HepG2 (cell line): ENCODE data around the gene PPP4C. TPM values are rescaled to one million over a fixed set of nuclear protein-coding genes. Genes with fewer than 3 reads are reported as not detected.

Source experiments
- LCORL ChIP-seq, 2 experiments: fragments of 450-650 bp in 1 of 2; sonication (generic) in 1 of 2; formaldehyde crosslinking in 1 of 2; IDR thresholded peaks; 2 replicates each; pipeline versions ENCODE4 v1.5.0 to v1.6.1; 2017 to 2020; ENCODE audit warnings: antibody characterized with exemption in 1 of 2, missing genetic modification reagents in 1 of 2
- MAFK ChIP-seq, 2 experiments: IDR thresholded peaks in 1 of 2; conservative IDR thresholded peaks in 1 of 2; 2 replicates each; pipeline ENCODE4 v1.6.1; 2011; ENCODE audit warnings: improper control_type of control experiment in 2 of 2, low read length in 2 of 2
- MBNL3 ChIP-seq: fragments of 250-450 bp; sonication (Bioruptor Pico); conservative IDR thresholded peaks from 2 replicates; pipeline ENCODE4 v1.8.0; 2022; ENCODE audit warnings: mild to moderate bottlenecking, inconsistent platforms
- RBAK ChIP-seq: sonication (generic); formaldehyde crosslinking; IDR thresholded peaks from 2 replicates; pipeline ENCODE4 v1.5.1; 2020; ENCODE audit warnings: mild to moderate bottlenecking, missing genetic modification reagents
- SCMH1 ChIP-seq: sonication (generic); formaldehyde crosslinking; IDR thresholded peaks from 2 replicates; pipeline ENCODE4 v1.9.0; 2021; ENCODE audit warnings: missing genetic modification reagents, mild to moderate bottlenecking, borderline replicate concordance
- SMARCE1 ChIP-seq: fragments of 450-650 bp; IDR thresholded peaks from 2 replicates; pipeline ENCODE4 v1.6.1; 2017; ENCODE audit warnings: borderline replicate concordance
- SP5 ChIP-seq: IDR thresholded peaks from 2 replicates; pipeline ENCODE4 v1.6.1; 2016; ENCODE audit warnings: low read depth, borderline replicate concordance
- TMF1 ChIP-seq: sonication (generic); formaldehyde crosslinking; IDR thresholded peaks from 2 replicates; pipeline ENCODE4 v1.8.1; 2022; ENCODE audit warnings: low read depth, missing genetic modification reagents
- XRCC5 ChIP-seq: fragments of 200-400 bp; formaldehyde crosslinking; optimal IDR thresholded peaks from 2 replicates; pipeline ENCODE3; 2017; ENCODE audit warnings: mild to moderate bottlenecking, low read length
- ZNF138 ChIP-seq: sonication (generic); formaldehyde crosslinking; IDR thresholded peaks from 2 replicates; pipeline ENCODE4 v1.5.0; 2020; ENCODE audit warnings: mild to moderate bottlenecking, low read depth, missing genetic modification reagents
- ZNF17 ChIP-seq: sonication (generic); formaldehyde crosslinking; IDR thresholded peaks from 2 replicates; pipeline ENCODE4 v1.5.0; 2020; ENCODE audit warnings: mild to moderate bottlenecking, missing genetic modification reagents
- ZNF30 ChIP-seq: sonication (generic); formaldehyde crosslinking; IDR thresholded peaks from 2 replicates; pipeline ENCODE4 v1.5.0; 2020; ENCODE audit warnings: mild to moderate bottlenecking, missing genetic modification reagents
- ZNF547 ChIP-seq: sonication (generic); formaldehyde crosslinking; IDR thresholded peaks from 2 replicates; pipeline ENCODE4 v1.5.1; 2020; ENCODE audit warnings: mild to moderate bottlenecking, missing genetic modification reagents
- ZNF549 ChIP-seq: sonication (generic); formaldehyde crosslinking; IDR thresholded peaks from 2 replicates; pipeline ENCODE4 v1.5.0; 2020; ENCODE audit warnings: missing genetic modification reagents
- ZNF775 ChIP-seq: sonication (generic); formaldehyde crosslinking; IDR thresholded peaks from 2 replicates; pipeline ENCODE4 v1.4.0; 2020; ENCODE audit warnings: missing genetic modification reagents, mild to moderate bottlenecking, moderate library complexity, borderline replicate concordance
- ZNF781 ChIP-seq: sonication (generic); formaldehyde crosslinking; IDR thresholded peaks from 2 replicates; pipeline ENCODE4 v1.5.1; 2020; ENCODE audit warnings: borderline replicate concordance, mild to moderate bottlenecking, missing genetic modification reagents; ENCODE audit errors: not compliant biosample characterization
- polyA plus RNA-seq, 8 experiments: library from polyadenylated mRNA; depleted of rRNA in 3 of 8; stranded (reverse) in 7 of 8; unstranded in 1 of 8; fragments of >200 nt; fragmentation: Illumina TruSeq in 4 of 8; extraction: Trizol in 4 of 8; gene quantifications; 2 replicates each; pipeline versions ENCODE4 v1.2.1 to v1.2.3, GENCODE V29; 2011 to 2016; ENCODE audit warnings: low read depth in 4 of 8, missing spikeins in 1 of 8, mixed read lengths in 1 of 8; ENCODE audit not compliant: insufficient read depth in 1 of 8
- total RNA-seq, 5 experiments: library from RNA; depleted of rRNA; stranded (reverse); fragments of >200 nt; fragmentation: Illumina TruSeq; extraction: Trizol; gene quantifications; 2 replicates each; pipeline ENCODE4 v1.2.3, GENCODE V29; 2016; ENCODE audit warnings: low read depth in 1 of 5
- TF ChIP-seq, protein P1 (sequence below): sonication (generic); formaldehyde crosslinking; IDR thresholded peaks from 2 replicates; pipeline ENCODE4 v1.4.0; 2020; ENCODE audit warnings: mild to moderate bottlenecking, missing genetic modification reagents
- TF ChIP-seq, protein P2 (sequence below): sonication (generic); formaldehyde crosslinking; IDR thresholded peaks from 2 replicates; pipeline ENCODE4 v1.9.0; 2021; ENCODE audit warnings: missing genetic modification reagents, borderline replicate concordance
- TF ChIP-seq, protein P3 (sequence below): IDR thresholded peaks from 2 replicates; pipeline ENCODE4 v1.4.0; 2020; ENCODE audit warnings: mild to moderate bottlenecking, missing genetic modification reagents
- TF ChIP-seq, protein P4 (sequence below): sonication (generic); formaldehyde crosslinking; IDR thresholded peaks from 2 replicates; pipeline ENCODE4 v1.5.1; 2020; ENCODE audit warnings: mild to moderate bottlenecking, missing genetic modification reagents, borderline replicate concordance
- TF ChIP-seq, protein P5 (sequence below): fragments of 450-650 bp; IDR thresholded peaks from 2 replicates; pipeline ENCODE4 v1.6.1; 2017

PPP4C gene
- total and polyA plus RNA-seq, 2 of the 13 experiments (the other 11 are each of a cell fraction or from before 2014, with no cell fraction given) = 176 to 220 TPM

DNA sequence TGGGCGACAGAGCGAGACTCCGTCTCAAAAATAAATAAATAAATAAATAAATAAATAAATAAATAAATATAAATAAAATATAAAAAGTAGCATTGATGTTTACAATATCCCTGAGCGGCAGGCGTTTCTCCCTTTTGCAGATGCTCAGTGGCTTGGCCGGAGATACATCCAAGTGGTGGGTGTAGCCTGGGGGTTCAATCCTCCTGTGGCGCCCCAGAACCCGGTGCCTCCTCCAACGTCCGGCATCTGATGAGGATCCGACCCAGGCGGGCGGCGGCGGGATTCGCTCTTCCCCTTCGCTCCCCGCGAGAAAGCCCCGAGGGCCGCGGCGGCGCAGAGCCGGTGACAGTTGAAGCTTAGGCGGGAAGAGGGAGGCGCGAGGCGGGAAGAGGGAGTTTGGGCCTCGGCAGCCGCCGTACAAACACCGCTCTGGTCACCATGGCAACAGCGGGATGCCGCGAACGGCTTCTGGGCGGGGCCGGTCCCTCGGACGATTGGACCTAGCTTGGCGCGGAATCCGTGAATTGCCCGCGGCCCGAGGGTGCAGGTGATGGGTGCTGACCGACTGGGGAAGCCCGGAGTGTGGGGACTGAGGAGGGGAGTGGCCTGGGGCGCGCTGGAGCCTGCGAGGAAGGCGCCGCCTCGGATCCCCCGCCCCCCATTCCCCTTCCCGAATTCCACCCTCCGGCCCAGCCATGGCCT lies 23.0 kb upstream of the PPP4C start (continued):
- TF ChIP-seq, protein P1, sequence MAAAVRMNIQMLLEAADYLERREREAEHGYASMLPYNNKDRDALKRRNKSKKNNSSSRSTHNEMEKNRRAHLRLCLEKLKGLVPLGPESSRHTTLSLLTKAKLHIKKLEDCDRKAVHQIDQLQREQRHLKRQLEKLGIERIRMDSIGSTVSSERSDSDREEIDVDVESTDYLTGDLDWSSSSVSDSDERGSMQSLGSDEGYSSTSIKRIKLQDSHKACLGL (CRISPR knock-in tag) = peak; percentile 91
- no peak for TF ChIP-seq XRCC5
- TF ChIP-seq ZNF775 (CRISPR knock-in tag) = peak; percentile 70; the same call in 1 of the 2 replicates
- TF ChIP-seq, protein P2, sequence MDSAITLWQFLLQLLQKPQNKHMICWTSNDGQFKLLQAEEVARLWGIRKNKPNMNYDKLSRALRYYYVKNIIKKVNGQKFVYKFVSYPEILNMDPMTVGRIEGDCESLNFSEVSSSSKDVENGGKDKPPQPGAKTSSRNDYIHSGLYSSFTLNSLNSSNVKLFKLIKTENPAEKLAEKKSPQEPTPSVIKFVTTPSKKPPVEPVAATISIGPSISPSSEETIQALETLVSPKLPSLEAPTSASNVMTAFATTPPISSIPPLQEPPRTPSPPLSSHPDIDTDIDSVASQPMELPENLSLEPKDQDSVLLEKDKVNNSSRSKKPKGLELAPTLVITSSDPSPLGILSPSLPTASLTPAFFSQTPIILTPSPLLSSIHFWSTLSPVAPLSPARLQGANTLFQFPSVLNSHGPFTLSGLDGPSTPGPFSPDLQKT = no peak
- no peak for TF ChIP-seq MAFK (conservative IDR thresholded peaks at IDR 0.05 in 1 of 2, IDR thresholded peaks at IDR 0.05 in 1 of 2; ENCODE audit: low read length in 2 of 2)
- peak; percentile 97 for TF ChIP-seq ZNF547 (CRISPR knock-in tag)
- peak; percentile 99 for TF ChIP-seq TMF1 (CRISPR knock-in tag)
- TF ChIP-seq, protein P3, sequence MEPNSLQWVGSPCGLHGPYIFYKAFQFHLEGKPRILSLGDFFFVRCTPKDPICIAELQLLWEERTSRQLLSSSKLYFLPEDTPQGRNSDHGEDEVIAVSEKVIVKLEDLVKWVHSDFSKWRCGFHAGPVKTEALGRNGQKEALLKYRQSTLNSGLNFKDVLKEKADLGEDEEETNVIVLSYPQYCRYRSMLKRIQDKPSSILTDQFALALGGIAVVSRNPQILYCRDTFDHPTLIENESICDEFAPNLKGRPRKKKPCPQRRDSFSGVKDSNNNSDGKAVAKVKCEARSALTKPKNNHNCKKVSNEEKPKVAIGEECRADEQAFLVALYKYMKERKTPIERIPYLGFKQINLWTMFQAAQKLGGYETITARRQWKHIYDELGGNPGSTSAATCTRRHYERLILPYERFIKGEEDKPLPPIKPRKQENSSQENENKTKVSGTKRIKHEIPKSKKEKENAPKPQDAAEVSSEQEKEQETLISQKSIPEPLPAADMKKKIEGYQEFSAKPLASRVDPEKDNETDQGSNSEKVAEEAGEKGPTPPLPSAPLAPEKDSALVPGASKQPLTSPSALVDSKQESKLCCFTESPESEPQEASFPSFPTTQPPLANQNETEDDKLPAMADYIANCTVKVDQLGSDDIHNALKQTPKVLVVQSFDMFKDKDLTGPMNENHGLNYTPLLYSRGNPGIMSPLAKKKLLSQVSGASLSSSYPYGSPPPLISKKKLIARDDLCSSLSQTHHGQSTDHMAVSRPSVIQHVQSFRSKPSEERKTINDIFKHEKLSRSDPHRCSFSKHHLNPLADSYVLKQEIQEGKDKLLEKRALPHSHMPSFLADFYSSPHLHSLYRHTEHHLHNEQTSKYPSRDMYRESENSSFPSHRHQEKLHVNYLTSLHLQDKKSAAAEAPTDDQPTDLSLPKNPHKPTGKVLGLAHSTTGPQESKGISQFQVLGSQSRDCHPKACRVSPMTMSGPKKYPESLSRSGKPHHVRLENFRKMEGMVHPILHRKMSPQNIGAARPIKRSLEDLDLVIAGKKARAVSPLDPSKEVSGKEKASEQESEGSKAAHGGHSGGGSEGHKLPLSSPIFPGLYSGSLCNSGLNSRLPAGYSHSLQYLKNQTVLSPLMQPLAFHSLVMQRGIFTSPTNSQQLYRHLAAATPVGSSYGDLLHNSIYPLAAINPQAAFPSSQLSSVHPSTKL (CRISPR knock-in tag) = peak; percentile 73
- no peak for TF ChIP-seq LCORL (IDR thresholded peaks at IDR 0.05)
- peak; percentile 66; the same call in 1 of the 2 replicates for TF ChIP-seq LCORL (CRISPR knock-in tag; IDR thresholded peaks at IDR 0.05)
- TF ChIP-seq ZNF549 (CRISPR knock-in tag) = 0 out of 2 replicates have a peak, but pooled peaks have one; percentile 46
- TF ChIP-seq SCMH1 (CRISPR knock-in tag) = no peak
- peak; percentile 95 for TF ChIP-seq SP5 (CRISPR knock-in tag)
- TF ChIP-seq, protein P4, sequence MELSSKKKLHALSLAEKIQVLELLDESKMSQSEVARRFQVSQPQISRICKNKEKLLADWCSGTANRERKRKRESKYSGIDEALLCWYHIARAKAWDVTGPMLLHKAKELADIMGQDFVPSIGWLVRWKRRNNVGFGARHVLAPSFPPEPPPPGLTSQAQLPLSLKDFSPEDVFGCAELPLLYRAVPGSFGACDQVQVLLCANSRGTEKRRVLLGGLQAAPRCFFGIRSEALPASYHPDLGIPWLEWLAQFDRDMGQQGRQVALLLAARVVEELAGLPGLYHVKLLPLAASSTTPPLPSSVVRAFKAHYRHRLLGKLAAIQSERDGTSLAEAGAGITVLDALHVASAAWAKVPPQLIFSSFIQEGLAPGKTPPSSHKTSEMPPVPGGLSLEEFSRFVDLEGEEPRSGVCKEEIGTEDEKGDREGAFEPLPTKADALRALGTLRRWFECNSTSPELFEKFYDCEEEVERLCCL (CRISPR knock-in tag) = no peak
- TF ChIP-seq, protein P5, sequence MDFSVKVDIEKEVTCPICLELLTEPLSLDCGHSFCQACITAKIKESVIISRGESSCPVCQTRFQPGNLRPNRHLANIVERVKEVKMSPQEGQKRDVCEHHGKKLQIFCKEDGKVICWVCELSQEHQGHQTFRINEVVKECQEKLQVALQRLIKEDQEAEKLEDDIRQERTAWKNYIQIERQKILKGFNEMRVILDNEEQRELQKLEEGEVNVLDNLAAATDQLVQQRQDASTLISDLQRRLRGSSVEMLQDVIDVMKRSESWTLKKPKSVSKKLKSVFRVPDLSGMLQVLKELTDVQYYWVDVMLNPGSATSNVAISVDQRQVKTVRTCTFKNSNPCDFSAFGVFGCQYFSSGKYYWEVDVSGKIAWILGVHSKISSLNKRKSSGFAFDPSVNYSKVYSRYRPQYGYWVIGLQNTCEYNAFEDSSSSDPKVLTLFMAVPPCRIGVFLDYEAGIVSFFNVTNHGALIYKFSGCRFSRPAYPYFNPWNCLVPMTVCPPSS = no peak
- TF ChIP-seq ZNF781 = peak; percentile 89
- TF ChIP-seq RBAK (CRISPR knock-in tag) = no peak; the same call in 1 of the 2 replicates
- peak; percentile 97; the same call in 1 of the 2 replicates for TF ChIP-seq ZNF30 (CRISPR knock-in tag)
- no peak for TF ChIP-seq SMARCE1
- TF ChIP-seq MBNL3 (CRISPR knock-in tag) = no peak
- TF ChIP-seq ZNF138 = peak; percentile 98
- TF ChIP-seq ZNF17 (CRISPR knock-in tag) = no peak
